B cell (primary cell): ENCODE results near the gene ZNF775. TPM values are rescaled to one million over a fixed set of nuclear protein-coding genes. Genes with fewer than 3 reads are reported as not detected.
A peak's percentile ranks its signal among the peaks of the same experiment; 100 is the strongest.

Experiments
- ATAC-seq: fragments of 200-7000 bp; cut with Tn5 transposase; one replicate; pipeline ENCODE4 v1.10.0; 2021; ENCODE audit warnings: low read depth, mild to moderate bottlenecking, moderate number of reproducible peaks, moderate library complexity
- CTCF ChIA-PET: fragments of 350-600 bp; sonication (Branson Sonifier 250); formaldehyde crosslinking; loops from one replicate; lab custom pipeline; 2021; ENCODE audit warnings: antibody characterized with exemption, inconsistent platforms; lab: Charles Lee
- POLR2A ChIA-PET: fragments of 350-600 bp; sonication (Branson Sonifier 250); formaldehyde crosslinking; loops from one replicate; lab custom pipeline; 2021; ENCODE audit warnings: antibody characterized with exemption; lab: Charles Lee
- DNase-seq: peaks from one replicate; pipeline ENCODE4 v3.0.0; 2013
- H2AFZ ChIP-seq: 2 replicates; pipeline ENCODE4 v1.6.1; 2012; ENCODE audit warnings: mild to moderate bottlenecking, low read depth, low read length; ENCODE audit not compliant: insufficient read depth, poor library complexity, severe bottlenecking
- H3K27ac ChIP-seq, 2 donors: 1 replicate in 1 of 2; 2 replicates in 1 of 2; pipeline ENCODE4 v1.5.1; 2012 to 2013; ENCODE audit warnings: low read length in 2 of 2, mild to moderate bottlenecking in 2 of 2, moderate library complexity in 1 of 2
- H3K27me3 ChIP-seq, 4 experiments: fragments of 200-600 bp in 1 of 4; sonication (generic) in 1 of 4; replicated peaks in 1 of 4; 1 replicate in 2 of 4; 2 replicates in 2 of 4; pipeline versions ENCODE4 v1.6.1 to v1.7.0; 2013 to 2016; ENCODE audit warnings: low read length in 3 of 4, mild to moderate bottlenecking in 2 of 4, mixed read lengths in 1 of 4, moderate library complexity in 1 of 4; ENCODE audit not compliant: insufficient read depth in 4 of 4, control insufficient read depth in 3 of 4; ENCODE audit errors: control extremely low read depth in 1 of 4
- H3K36me3 ChIP-seq, 2 experiments: replicated peaks in 1 of 2; 1 replicate in 1 of 2; 2 replicates in 1 of 2; pipeline versions ENCODE4 v1.6.1 to v1.7.1; 2013; ENCODE audit warnings: low read length in 1 of 2; ENCODE audit not compliant: insufficient read depth in 2 of 2, control insufficient read depth in 1 of 2; ENCODE audit errors: control extremely low read depth in 1 of 2, extremely low read depth in 1 of 2
- H3K4me1 ChIP-seq, 2 donors: fragments of 200-600 bp in 1 of 2; sonication (generic) in 1 of 2; 1 replicate in 1 of 2; 2 replicates in 1 of 2; pipeline versions ENCODE4 v1.5.1 to v1.6.1; 2013 to 2017; ENCODE audit warnings: low read length in 2 of 2; ENCODE audit not compliant: control insufficient read depth in 2 of 2, insufficient read depth in 2 of 2
- H3K4me2 ChIP-seq: replicated peaks from 2 replicates; pipeline ENCODE3; 2012; ENCODE audit warnings: mild to moderate bottlenecking, low read depth, low read length; ENCODE audit not compliant: poor library complexity, severe bottlenecking
- H3K4me3 ChIP-seq, 5 experiments: fragments of 200-600 bp in 1 of 5; sonication (generic) in 1 of 5; 1 replicate in 3 of 5; 2 replicates in 2 of 5; pipeline versions ENCODE4 v1.5.1 to v1.7.0; 2011 to 2016; ENCODE audit warnings: low read length in 4 of 5, mild to moderate bottlenecking in 4 of 5, low read depth in 2 of 5, control low read depth in 1 of 5, moderate library complexity in 1 of 5; ENCODE audit not compliant: insufficient read depth in 1 of 5; ENCODE audit errors: control extremely low read depth in 1 of 5, extremely low read depth in 1 of 5
- H3K79me2 ChIP-seq: fragments of 200-600 bp; sonication (generic); one replicate; pipeline ENCODE4 v1.6.0; 2016; ENCODE audit warnings: low read length; ENCODE audit not compliant: control insufficient read depth, insufficient read depth
- H3K9ac ChIP-seq: fragments of 200-600 bp; sonication (generic); 2 replicates; pipeline ENCODE4 v1.6.1; 2017; ENCODE audit warnings: mild to moderate bottlenecking, low read length, moderate library complexity
- H3K9me3 ChIP-seq, 3 donors: one replicate each; pipeline versions ENCODE4 v1.6.1 to v1.7.1; 2013; ENCODE audit warnings: low read length in 2 of 3; ENCODE audit not compliant: control insufficient read depth in 2 of 3, insufficient read depth in 1 of 3; ENCODE audit errors: control extremely low read depth in 1 of 3
- H4K20me1 ChIP-seq: 2 replicates; pipeline ENCODE4 v1.6.0; 2012; ENCODE audit warnings: mild to moderate bottlenecking, low read length; ENCODE audit not compliant: insufficient read depth, control insufficient read depth, poor library complexity, severe bottlenecking
- H3K27ac Mint-ChIP-seq: one replicate; pipeline ENCODE4 v1.8.0; 2021; ENCODE audit warnings: mixed read lengths
- H3K27me3 Mint-ChIP-seq: one replicate; pipeline ENCODE4 v1.8.0; 2021; ENCODE audit warnings: mixed read lengths
- H3K4me1 Mint-ChIP-seq: one replicate; pipeline ENCODE4 v1.8.0; 2021; ENCODE audit warnings: mixed read lengths
- H3K4me3 Mint-ChIP-seq: one replicate; pipeline ENCODE4 v1.8.0; 2021; ENCODE audit warnings: mixed read lengths
- H3K9me3 Mint-ChIP-seq: one replicate; pipeline ENCODE4 v1.8.0; 2022; ENCODE audit warnings: mixed read lengths; ENCODE audit not compliant: insufficient read depth
- CTCF ChIP-seq: fragments of 200-600 bp; IDR thresholded peaks from one replicate; pipeline ENCODE4 v1.8.0; 2022; ENCODE audit warnings: antibody characterized with exemption, mild to moderate bottlenecking
- EZH2 ChIP-seq: IDR thresholded peaks from 2 replicates; pipeline ENCODE4 v1.6.1; 2012; ENCODE audit warnings: borderline replicate concordance, low read depth, mild to moderate bottlenecking, moderate library complexity, low read length; ENCODE audit not compliant: insufficient read depth, poor library complexity, severe bottlenecking
- WGBS: methylation state at CpG from one replicate; pipeline ENCODE4 v1.1.5; 2013; ENCODE audit warnings: missing lambda C conversion rate; ENCODE audit not compliant: insufficient coverage; 5-methylcytosine and 5-hydroxymethylcytosine counted together
- intact Hi-C: fragments of 100-400 bp; cut with micrococcal nuclease; formaldehyde crosslinking; loops from one replicate; pipeline ENCODE4 v1.10.0; 2022
- polyA plus RNA-seq: library from polyadenylated mRNA; depleted of rRNA; stranded (reverse); fragments of >200 nt; gene quantifications from 2 replicates; pipeline ENCODE4 v1.2.3, GENCODE V29; 2012
- total RNA-seq, 2 donors: library from RNA; stranded (reverse); fragments of 120-200 nt in 1 of 2; gene quantifications; 1 replicate in 1 of 2; 2 replicates in 1 of 2; pipeline versions ENCODE4 v1.2.3 to v1.2.4, GENCODE V29; 2013 to 2022

The ZNF775 gene
- total and polyA plus RNA-seq, 2 donors (not counting 1 experiment from before 2014, with no cell fraction given), result 4.2 to 12.1 TPM

GRCh38 chr7:150374026-150374425, 5.1 kb upstream of the ZNF775 start:
- Histone ChIP-seq H2AFZ (no peak overlapping the region), H3K4me3 (no peak overlapping the region)
- no peak for DNase-seq

More at GRCh38 chr7:150374026-150374425, 5.1 kb upstream of the ZNF775 start:
- H3K27me3 ChIP-seq, result no peaks in the 10 kb centered on the region
- TF ChIP-seq EZH2 (no peak), CTCF (no peak)
- WGBS, result 93% methylated on average over 2 of the region's 4 CpGs
- Mint-ChIP-seq H3K27me3 (no peaks in the 10 kb centered on the region), H3K4me1 (peaks cover 76% of the 10 kb centered on the region), H3K27ac (peak overlapping the region; percentile 65), H3K9me3 (no peaks in the 10 kb centered on the region), H3K4me3 (no peak overlapping the region)
- peak overlapping the region in 1 of 2 donors; percentile 36 for H3K27ac ChIP-seq
- H4K20me1 ChIP-seq, result peaks cover 26% of the 10 kb centered on the region
- no peak overlapping the region for H3K4me2 ChIP-seq
- peaks cover 0 to 36% of the 10 kb centered on the region in 2 experiments for H3K36me3 ChIP-seq
- no peak overlapping the region for H3K9ac ChIP-seq
- no peak for ATAC-seq
- H3K4me1 ChIP-seq, result peaks cover 25 to 60% of the 10 kb centered on the region in 2 donors
- peaks cover 31% of the 10 kb centered on the region for H3K79me2 ChIP-seq
- POLR2A ChIA-PET, result interaction anchor here (1.2 kb wide), 1 partner anchor 28 kb away, joined by 3 read pairs; no protein-coding TSS in a partner anchor
- intact Hi-C loops, result no loop called here
- H3K9me3 ChIP-seq, result no peaks in the 10 kb centered on the region
- CTCF ChIA-PET, result interaction anchor here (0.7 to 2.2 kb wide), 4 partner anchors 12 to 32 kb away, joined by 3 to 10 read pairs (median 6); a partner anchor contains a TSS
